ENCODE measurements around the gene THRB.

GRCh38 chr3:24480497-24480896, 14.2 kb downstream of the THRB start:
- TF ChIP-seq CTCF (IDR thresholded peaks at IDR 0.05) = no peak
- no peak for TF ChIP-seq POLR2A (IDR thresholded peaks at IDR 0.05)

Data from heart left ventricle (tissue), 13 donors.